ENCODE measurements around the gene ZNF672.
"Not testable (repeated sequence)": the region's sequence is repeated elsewhere in the genome, so short reads cannot be mapped to it uniquely, and the experiment has no call there.

Gene ZNF672

DNA sequence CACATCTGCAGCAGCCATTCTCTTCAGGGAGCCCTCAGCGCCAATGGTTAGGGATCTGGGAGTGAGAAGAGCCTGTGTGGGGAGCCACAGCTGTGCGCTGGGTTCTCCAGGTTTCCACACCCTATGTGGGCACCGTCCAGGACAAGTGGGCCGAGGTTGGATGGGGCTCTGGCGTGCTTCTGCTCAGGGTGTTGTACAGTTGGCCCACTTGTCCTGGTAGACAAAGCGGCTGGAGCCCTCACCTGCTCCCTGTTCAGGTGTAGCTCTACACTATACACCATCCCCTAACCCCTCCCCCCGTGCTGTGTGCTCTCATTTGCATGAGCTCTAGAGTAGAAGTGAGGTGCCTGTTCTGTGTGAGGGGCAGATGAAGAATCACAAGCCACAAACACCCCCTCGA, 24.5 kb upstream of the ZNF672 start:
- no peak for DNase-seq

- DNase-seq, result no peak
Measured at GRCh38 chr1:248814351-248814750, 23.7 kb upstream of the ZNF672 start.

- DNase-seq, result no peak
Measured at GRCh38 chr1:248815407-248816034, 22.5 kb upstream of the ZNF672 start.

DNA sequence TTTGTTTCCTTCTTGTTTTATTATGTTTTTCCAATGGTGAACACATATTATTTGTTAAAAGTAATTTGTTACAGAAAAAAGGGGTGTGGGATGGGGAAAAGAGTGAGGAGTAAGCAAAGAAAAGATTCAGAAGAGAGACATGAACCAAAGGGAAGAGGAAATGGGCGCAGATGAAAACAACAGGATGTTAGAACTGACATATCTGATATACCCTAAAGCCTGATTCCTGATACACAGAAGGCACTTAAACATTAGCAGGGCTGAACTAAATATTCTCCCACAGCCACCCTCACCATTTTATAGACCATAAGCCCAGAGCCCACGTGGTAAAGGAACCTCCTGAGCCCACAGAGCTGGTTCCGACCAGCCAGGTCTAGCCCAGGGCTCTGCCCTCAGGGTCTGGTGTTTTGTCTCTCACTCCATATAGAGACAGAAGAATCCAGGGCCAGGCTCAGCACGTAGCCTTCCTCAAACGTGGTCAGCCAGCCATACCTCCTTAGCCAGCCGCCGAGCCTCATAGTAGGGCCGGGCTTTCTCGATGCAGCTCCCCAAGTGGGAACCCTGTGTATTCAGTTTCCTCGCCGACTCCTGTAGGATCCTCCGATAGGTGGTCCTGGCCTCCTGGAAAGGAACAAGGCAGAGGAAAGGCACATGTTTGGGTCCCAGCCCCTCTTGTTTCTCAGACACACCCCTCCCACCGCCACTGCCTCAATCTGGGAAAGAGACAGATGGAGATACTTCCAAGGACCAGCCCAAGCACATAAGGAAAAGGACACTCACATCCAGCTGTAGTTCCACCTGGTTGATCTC, 21.8 kb upstream of the ZNF672 start:
- no peak for DNase-seq

- DNase-seq, result peak; percentile 73 to 77
Measured at GRCh38 chr1:248817065-248817464, 21.0 kb upstream of the ZNF672 start.

GRCh38 chr1:248818505-248819374, 19.3 kb upstream of the ZNF672 start:
- DNase-seq, result peak in 1 of 2 donors; percentile 60

DNA sequence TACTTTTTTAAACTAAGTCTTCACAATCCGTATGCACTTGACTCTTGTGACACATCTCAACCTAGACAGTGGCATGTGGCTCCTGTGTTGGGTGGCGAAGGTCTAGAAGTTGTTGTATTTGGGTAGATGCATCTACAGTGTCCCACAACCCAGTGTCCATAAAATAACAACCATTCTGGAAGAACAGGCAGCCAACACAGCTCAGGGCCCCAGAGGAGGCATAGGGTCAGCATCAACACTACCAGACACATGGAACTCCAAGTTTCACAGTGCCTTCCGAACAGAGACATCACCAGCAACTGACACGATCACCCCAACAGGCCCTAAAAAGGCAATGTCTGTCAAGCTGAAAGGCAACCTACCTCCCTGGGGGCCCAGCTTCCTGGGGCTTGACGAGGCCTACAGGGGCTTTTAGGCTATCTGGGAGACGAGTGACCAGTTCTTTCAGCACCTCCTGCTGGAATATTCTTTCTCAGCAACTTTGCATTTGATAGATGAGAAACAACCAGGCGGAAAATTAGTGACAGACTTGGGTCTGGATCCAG, 17.9 kb upstream of the ZNF672 start:
- no peak for DNase-seq

DNA sequence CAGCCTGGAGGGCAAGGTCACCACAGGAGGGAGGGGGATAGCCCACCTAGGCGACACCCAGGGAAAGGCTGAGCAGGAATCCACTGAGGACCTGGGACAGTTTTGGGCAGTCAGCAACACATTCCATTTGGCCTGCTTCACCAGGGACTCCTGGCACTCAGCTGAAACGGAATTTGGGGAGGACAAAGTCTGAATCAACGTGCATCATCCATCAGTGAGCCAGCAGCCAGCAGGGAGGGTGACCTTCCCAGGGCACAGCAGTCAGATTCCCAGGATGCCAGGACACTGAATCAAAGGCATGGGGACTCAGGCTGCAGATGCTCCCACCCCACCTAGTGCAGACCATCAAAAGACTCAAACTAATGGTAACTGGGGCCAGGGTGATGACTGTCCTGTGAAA, 16.9 kb upstream of the ZNF672 start:
- DNase-seq, result no peak

DNA sequence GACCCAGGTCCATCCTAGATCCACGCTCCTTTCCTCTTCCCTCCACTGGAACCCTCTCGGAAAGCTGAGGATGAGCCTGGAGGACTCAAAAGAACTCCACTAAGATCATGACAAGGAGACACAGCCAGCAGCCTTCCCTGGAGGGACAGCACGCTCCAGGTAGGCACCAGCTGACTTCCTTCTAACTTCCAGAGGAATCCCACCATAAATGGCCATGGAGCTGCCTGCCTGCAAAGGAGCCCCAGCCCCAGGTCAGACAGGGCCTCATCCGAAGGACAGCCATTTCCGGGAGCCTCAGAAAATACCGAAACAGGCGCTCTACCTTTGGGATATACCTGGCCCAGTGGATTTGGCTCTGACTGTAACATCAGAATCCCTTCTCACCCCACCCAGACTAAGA, 16.4 kb upstream of the ZNF672 start:
- DNase-seq, result no peak

DNA sequence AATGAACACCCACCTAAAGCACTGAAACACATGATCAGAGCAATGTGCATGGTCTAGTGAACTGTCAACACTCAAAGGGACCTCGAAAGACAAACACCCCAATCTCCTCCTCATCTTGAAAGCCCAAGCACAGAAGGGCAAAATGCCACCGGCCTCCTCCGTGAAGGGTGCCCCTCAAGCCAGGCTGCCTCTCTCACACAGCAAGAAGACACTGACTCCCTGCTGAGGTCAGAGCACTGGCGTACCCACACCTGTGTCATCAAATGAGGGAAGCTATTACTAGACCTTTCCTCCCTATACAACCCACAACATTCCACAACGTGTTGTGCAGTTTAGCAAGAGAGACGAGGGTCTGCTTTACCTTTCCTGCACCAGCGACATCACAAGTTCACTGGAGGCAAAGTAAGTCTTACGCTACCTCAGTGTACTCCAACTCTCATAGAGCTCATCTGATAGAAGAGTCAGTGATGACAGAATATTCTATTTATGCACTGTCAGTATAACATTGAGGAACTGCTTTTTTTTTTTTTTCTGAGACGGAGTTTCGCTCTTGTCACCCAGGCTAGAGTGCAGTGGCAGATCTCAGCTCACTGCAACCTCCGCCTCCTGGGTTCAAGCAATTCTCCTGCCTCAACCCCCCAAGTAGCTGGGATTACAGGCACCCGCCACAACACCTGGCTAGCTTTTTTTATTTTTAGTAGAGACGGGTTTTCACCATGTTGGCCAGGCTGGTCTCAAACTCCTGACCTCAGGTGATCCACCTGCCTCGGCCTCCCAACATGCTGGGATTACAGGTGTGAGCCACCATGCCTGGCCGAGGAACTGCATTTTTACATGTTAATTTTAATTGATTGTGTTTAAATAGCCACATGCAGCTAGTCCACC, 15.6 kb upstream of the ZNF672 start:
- peak; percentile 68 to 90 for DNase-seq

- peak; percentile 43 to 64 for DNase-seq
Measured at GRCh38 chr1:248823517-248824001, 14.5 kb upstream of the ZNF672 start.

- no peak for DNase-seq
Measured at GRCh38 chr1:248824301-248824700, 13.7 kb upstream of the ZNF672 start.

DNA sequence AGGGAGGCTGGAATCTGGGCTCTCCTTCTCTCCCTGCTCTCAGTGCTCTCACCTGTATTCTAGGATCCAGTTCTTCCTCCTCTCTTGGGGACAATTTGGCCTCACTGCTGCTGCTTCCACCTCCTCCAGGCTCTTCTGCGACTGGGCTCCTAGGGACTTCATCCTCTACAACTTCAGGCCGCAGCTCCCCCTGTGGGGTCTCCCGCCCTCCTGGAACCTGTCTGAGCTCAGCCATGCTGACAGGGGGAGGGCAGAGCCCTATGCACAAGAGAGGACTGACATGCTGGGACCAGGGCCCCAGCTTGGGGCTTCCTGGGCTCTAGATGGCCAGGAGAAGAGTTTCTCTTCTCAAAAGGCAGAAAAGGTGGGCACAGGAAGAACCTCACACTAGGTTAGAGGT, 13.3 kb upstream of the ZNF672 start:
- no peak for DNase-seq

GRCh38 chr1:248825136-248825535, 12.9 kb upstream of the ZNF672 start:
- DNase-seq, result no peak

DNA sequence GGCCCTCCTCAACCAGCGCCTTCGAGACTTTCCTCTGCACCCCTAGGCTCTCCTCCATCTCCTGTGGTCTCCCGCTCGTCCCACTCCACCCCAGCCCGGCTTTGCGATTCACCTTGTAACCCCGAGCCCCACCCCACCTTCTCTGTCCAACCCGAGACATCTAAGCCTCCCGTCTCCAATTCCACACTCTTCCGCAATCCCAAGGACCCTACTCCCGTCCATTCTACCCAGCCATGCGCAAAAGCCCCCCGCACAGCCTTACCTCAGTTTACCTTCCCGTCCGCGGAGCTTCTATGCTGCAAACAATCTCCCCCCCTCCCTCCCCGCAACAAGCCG, 12.5 kb upstream of the ZNF672 start:
- no peak for DNase-seq

DNA sequence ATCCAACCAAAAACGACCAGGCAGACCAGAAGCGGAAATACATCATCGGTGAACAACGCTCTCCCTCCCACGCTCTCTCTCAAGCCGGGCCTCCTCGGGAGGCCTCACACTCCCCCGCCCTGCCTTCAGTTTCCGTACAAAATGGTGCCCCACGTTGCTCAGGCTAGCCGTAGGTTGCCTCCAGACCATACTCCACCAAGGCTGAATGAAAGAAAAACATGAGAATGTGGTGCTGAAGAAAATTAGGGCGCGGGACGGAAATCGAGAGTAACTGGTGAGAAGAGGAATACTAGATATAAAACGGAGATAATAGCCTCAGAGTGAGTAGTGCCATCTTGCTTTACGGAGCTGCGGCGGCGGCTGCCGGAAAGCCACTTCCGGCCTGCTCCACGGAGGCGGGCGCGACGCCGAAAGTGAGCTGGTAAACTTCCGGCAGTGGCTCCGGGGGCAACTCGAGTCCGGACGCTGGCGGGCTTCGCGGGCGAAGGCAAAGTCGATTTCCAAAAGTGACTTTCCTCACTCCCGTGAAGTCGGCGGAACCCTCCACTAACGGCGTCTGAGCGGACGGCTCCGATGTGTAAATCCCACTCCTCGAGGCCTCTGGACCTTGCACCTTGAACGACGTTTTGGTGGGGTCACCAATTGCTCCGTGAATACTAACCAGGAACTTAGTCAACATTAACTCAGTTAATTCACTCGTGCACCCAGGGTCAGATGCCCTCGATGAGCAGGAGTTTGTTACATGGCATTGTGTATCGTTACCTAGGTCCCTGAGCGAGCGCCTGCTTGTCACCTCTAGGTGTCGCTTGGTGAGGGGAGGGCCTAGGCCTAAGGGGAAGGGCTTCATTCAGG, 11.9 kb upstream of the ZNF672 start, which contains the start of gene SH3BP5L:
TSS of gene SH3BP5L (minus strand) at position 7 of the 852 bp plus-strand sequence. CDS start 980 bp downstream, outside the sequence.
- peak; percentile 97 to 98 for DNase-seq

DNA sequence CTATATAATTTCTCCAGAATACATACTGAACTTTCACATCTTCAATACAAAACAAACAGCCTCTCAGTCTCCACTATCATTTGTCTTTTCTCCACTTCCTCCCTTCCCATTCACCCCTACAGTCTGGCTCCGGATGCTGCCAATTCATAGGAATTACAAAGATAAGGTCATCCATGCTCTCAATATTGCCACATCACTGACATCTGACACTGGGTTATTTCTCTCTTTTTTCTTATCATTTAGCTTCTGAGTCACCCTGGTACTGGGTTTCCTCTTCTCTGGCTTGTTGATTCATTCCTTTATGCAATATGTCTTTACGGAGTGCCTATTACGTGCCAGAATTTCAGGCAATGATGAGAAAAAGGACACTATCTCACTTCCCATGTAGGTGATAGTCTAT, 9.2 kb upstream of the ZNF672 start:
- peak; percentile 63 to 73 for DNase-seq

- DNase-seq, result not testable (repeated sequence)
Measured at GRCh38 chr1:248830718-248831017, 7.4 kb upstream of the ZNF672 start.

DNA sequence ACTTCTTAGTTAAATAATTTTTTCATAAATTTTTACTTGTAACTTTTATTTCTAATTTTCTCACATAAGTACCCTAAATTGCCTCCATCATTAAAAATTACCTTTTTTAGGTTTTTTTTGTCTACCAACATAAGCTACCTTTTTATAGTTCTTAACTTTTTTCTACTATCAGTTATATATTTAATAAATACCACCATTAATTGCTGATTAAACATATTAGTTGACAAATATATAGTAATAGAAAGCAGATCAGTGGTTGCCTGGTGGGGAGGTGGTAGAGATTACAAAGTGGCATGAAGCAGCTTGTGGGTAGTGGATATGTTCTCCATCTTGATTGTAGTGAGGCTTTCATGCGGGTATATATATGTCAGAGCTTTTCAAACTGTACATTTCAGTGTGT, 6.2 kb upstream of the ZNF672 start:
- DNase-seq, result no peak

GRCh38 chr1:248834343-248834940, 3.6 kb upstream of the ZNF672 start:
- DNase-seq, result peak; percentile 34 to 63
